ENCODE data around the gene GRP. TPM values are rescaled to one million over a fixed set of nuclear protein-coding genes. Genes with fewer than 3 reads are reported as not detected.

GRP gene
- total RNA-seq, 1 donor from 2014 or later = 1.2 TPM

- no peak for DNase-seq (ENCODE audit: extremely low spot score, unreplicated experiment)
- H3K27ac Mint-ChIP-seq = no peak overlapping the region
- H3K9me3 Mint-ChIP-seq = no peaks in the 10 kb centered on the region
- H3K27me3 Mint-ChIP-seq = peaks cover 91% of the 10 kb centered on the region
- peak overlapping the region; percentile 44 for H3K4me3 Mint-ChIP-seq
- TF ChIP-seq CTCF (conservative IDR thresholded peaks at IDR 0.05) = no peak
- no peaks in the 10 kb centered on the region for H3K36me3 Mint-ChIP-seq
- H3K4me1 Mint-ChIP-seq (ENCODE audit: unreplicated experiment) = peaks cover 13% of the 10 kb centered on the region
Measured at GRCh38 chr18:59218018-59218417, 1.9 kb upstream of the GRP start.

GRCh38 chr18:59220164-59220783, 316 bp downstream of the GRP start:
- peaks cover 13% of the 10 kb centered on the region for H3K4me1 Mint-ChIP-seq (ENCODE audit: unreplicated experiment)
- no peak for TF ChIP-seq CTCF (conservative IDR thresholded peaks at IDR 0.05)
- no peaks in the 10 kb centered on the region for H3K9me3 Mint-ChIP-seq
- H3K27ac Mint-ChIP-seq = no peak overlapping the region
- peaks cover 97% of the 10 kb centered on the region for H3K27me3 Mint-ChIP-seq
- H3K4me3 Mint-ChIP-seq = peak overlapping the region; percentile 86
- no peak for DNase-seq (ENCODE audit: extremely low spot score, unreplicated experiment)
- no peaks in the 10 kb centered on the region for H3K36me3 Mint-ChIP-seq

GRCh38 chr18:59220784-59221765, 1.1 kb downstream of the GRP start:
- no peak overlapping the region for H3K27ac Mint-ChIP-seq
- H3K36me3 Mint-ChIP-seq = no peaks in the 10 kb centered on the region
- no peak for DNase-seq (ENCODE audit: extremely low spot score, unreplicated experiment)

GRCh38 chr18:59222341-59222740, 2.4 kb downstream of the GRP start:
- no peak for DNase-seq (ENCODE audit: extremely low spot score, unreplicated experiment)
- H3K27ac Mint-ChIP-seq = no peak overlapping the region
- H3K27me3 Mint-ChIP-seq = peaks cover 95% of the 10 kb centered on the region
- no peak overlapping the region for H3K4me3 Mint-ChIP-seq
- peaks cover 16% of the 10 kb centered on the region for H3K4me1 Mint-ChIP-seq (ENCODE audit: unreplicated experiment)
- no peaks in the 10 kb centered on the region for H3K9me3 Mint-ChIP-seq
- no peaks in the 10 kb centered on the region for H3K36me3 Mint-ChIP-seq
- no peak for TF ChIP-seq CTCF (conservative IDR thresholded peaks at IDR 0.05)

More at GRCh38 chr18:59220784-59221765, 1.1 kb downstream of the GRP start:
- TF ChIP-seq CTCF (conservative IDR thresholded peaks at IDR 0.05) = no peak
- H3K4me3 Mint-ChIP-seq = peak overlapping the region; percentile 86
- no peaks in the 10 kb centered on the region for H3K9me3 Mint-ChIP-seq
- peaks cover 98% of the 10 kb centered on the region for H3K27me3 Mint-ChIP-seq
- H3K4me1 Mint-ChIP-seq (ENCODE audit: unreplicated experiment) = peaks cover 16% of the 10 kb centered on the region

- no peaks in the 10 kb centered on the region for H3K9me3 Mint-ChIP-seq
- H3K4me1 Mint-ChIP-seq (ENCODE audit: unreplicated experiment) = peaks cover 3% of the 10 kb centered on the region
- no peak for DNase-seq (ENCODE audit: extremely low spot score, unreplicated experiment)
- TF ChIP-seq CTCF (conservative IDR thresholded peaks at IDR 0.05) = no peak
- H3K27ac Mint-ChIP-seq = no peak overlapping the region
- no peak overlapping the region for H3K4me3 Mint-ChIP-seq
- H3K27me3 Mint-ChIP-seq = peaks cover 80% of the 10 kb centered on the region
- no peaks in the 10 kb centered on the region for H3K36me3 Mint-ChIP-seq
Measured at GRCh38 chr18:59228351-59228750, 8.4 kb downstream of the GRP start.
